Left lobe of liver (tissue), 2 donors: ENCODE results near the gene PRKAG2. TPM values are rescaled to one million over a fixed set of nuclear protein-coding genes. Genes with fewer than 3 reads are reported as not detected.
"Not testable (repeated sequence)": the region's sequence is repeated elsewhere in the genome, so short reads cannot be mapped to it uniquely, and the experiment has no call there.

Experiments used
- ATAC-seq: fragments of 200-7000 bp; cut with Tn5 transposase; one replicate; pipeline ENCODE4 v1.9.1; 2020; ENCODE audit warnings: mild to moderate bottlenecking, moderate library complexity
- DNase-seq: peaks from one replicate; pipeline ENCODE4 v3.0.0-alpha.2; 2020; ENCODE audit warnings: low spot score
- total RNA-seq: library from RNA; stranded (reverse); gene quantifications from one replicate; pipeline ENCODE4 v1.2.1, GENCODE V29; 2021
- donor health status: DM: no; HTN: no; CAD: no; lungs with moderate emphysema.
- donor health status: DM: no; HTN: yes; CAD: no.

PRKAG2 gene
- total RNA-seq, 1 donor from 2014 or later, result 43.4 TPM

DNA sequence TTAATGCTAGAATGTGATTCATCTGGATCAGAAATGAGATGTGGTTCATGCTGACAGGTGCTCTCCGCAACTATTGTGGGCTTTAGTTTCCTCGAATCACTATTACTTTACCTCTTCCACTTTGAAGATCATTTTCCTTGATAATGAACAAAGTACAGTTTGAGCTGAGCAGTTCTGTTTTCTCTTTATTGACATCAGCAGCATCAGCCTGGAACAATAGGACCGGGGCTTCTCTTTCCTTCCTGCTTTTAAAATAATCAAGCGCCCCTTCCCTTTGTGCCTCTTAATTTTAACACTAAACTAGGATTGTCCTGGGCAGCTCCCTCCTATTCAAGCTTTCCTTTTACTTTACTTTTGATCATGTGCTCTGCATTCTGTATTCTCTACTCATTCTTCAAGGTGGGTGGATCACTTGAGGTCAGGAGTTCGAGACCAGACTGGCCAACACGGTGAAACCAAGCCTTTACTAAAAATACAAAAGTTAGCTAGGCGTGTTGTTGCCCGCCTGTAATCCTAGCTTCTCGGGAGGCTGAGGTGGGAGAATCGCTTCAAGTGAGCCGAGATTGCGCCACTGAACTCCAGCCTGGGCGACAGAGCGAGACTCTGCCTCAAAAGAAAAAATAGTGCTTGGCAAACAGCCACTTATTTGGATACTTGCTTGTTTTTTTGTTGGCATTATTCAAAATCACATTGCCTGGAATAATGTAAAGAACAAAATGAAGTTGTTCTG is 290.2 kb downstream of the PRKAG2 start:
- no peak for ATAC-seq
- DNase-seq, result no peak

DNA sequence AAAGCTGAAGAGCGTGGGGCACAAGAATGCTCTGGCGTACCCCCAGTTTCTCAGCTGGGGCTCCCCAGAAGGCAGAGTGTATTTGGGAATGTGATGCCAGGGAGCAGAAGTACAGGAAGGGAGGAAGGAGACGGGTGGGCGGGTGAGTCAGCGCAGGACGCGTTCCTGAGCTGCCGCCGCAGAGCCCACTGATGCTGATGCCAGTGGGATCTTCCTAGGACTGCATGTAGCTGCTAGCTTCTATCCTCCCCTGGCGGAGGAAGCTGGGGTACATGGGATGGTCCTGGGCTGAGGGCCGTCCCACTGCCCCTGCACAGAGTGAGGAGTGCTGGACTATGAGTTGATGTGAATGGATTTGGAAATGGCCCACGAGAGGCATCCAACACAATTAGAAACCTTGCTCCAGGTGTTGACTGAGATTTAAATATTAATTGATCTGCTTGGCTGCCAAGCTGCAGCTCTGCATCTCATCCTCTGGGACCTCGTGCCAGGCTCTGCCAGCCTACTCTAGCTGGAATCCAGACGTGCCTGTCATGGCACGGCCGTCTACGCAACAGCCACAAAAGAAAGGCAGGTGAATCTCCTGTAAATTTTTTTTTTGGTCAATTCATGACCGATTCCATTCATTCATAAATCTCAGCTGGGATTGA is 291.0 kb downstream of the PRKAG2 start:
- no peak for ATAC-seq
- no peak for DNase-seq

DNA sequence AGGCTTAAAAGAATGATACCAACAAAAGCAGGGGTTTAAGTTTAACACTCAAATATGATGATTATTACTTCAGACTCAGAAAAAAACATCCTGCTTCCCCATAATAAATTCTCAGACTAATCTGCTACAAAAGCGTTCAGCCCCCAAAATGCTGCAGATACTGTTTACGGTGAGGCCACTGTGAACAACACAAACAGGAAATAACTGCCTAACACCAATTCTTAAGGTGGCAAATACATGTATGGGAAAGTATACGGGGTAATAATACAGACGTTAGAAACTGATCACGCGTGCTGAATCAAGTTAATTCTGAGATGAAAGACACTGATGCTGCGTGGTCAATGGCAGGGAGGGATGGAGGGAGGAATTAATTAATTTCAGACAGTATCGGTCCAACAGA is 295.2 kb downstream of the PRKAG2 start:
- no peak for DNase-seq
- ATAC-seq, result no peak

DNA sequence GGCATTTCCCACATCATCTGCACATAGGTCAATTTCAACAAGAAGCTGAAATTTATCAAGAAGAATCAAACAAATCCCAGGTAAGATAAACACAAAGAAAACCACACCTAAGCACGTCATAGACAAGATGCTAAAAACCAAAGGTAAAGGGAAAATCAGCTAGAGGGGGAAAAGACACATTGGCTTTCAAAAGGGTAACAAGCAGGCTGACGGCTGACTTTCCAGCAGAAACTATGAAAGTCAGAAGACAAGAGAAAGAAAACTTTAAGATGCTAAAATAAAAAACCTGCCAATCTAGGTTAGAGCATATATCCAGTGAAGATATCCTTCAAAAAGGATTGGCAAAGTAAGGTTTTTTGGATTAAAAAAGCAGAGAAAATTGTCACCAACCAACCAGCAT is 297.3 kb downstream of the PRKAG2 start:
- ATAC-seq (no peak), DNase-seq (no peak)

DNA sequence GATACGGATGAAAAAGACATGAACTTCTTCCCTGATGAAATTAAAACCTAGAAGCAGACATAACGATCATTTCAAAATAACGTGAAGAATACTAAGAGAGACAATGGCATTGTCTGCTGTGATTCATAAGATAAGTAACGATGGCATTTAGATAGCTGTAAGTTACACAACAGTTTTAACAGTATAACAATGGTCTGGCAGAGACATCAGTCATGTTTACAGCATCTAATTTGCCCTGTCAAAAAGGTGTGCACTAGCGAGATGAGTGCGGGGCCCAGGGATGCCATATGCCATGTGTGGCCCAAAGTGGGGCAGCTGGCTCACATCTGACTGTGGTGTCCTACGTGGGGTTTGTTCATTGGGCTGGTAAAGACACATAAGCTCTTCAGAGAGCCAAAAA is 301.5 kb downstream of the PRKAG2 start:
- no peak for ATAC-seq

DNA sequence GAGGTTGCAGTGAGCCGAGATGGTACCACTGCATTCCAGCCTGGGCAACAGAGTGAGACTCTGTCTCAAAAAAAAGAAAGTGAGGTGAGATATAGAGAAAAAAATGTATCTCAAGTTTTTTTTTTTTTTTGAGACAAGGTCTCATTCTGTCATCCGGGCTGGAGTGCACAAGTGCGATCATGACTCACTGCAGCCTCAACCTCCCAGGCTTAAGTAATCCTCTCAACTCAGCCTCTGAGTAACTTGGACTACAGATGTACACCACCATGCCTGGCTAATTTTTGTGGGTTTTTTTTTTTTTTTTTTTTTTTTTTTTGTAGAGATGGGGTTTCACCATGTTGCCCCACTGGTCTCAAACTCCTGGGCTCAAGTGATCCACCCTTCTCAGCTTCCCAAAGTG is 303.9 kb downstream of the PRKAG2 start:
- not testable (repeated sequence) for ATAC-seq, DNase-seq

More for the DNA sequence above, 301.5 kb downstream of the PRKAG2 start:
- DNase-seq, result no peak

DNA sequence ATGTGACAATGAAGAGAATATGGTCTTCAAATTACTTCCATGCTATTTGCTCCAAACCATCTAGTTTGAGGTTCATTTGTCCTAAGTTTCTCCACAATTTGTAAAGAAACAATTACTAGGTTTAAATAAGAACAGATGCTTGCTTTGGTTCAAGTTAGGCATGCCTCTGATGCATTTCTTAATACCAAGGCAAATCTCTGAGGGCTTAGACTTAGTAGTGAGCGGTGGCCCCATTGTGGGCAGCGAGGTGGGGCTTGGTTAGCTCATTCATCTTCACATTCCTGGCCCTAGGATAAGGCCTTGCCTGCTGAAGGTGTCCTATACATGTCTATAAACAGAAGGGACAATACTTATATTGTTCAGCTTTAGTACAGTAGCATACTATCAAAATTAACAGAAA is 304.8 kb downstream of the PRKAG2 start:
- ATAC-seq (no peak), DNase-seq (no peak)

DNA sequence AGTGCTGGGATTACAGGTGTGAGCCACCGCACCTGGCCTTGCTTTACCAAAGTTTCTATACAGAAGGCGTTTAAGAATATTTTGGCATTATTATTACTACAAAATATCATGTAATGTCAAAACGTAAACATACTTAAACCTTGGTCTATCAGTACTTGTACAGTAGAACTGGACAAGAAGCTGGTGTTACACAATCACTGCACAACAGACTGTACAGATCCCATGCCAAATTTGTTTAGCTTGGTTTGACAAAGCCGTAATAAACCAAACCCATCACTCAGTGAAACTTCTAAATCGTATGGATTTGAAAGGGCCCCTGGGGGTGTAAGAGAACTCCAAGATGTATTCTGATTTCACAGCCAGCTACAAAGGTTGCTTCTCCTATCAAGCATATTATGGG is 305.4 kb downstream of the PRKAG2 start:
- ATAC-seq, result peak; percentile 29

DNA sequence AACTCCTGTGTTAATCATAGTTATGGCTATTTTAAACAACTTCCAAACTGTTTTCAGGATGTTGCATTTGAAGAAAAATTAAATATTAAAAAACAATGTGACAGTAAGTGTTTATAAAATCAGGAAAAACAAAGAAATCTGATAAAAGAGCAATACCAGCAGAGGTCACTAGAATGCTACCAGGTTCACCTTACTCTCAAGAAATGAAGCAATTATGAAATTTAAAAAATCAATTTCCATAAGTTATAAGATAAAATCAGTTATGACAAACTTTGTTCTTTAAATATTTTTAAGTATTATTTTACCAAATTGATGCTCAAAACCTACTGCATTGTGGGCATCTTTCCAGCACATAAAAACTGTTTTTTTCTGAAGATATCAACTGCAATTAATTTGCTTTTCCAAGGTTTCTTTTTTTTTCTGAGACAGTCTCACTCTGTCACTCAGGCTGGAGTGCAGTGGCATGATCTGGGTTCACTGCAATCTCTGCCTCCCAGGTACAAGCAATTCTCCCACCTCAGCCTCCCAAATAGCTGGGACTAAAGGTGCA is 306.5 kb downstream of the PRKAG2 start:
- ATAC-seq, result no peak

More for the DNA sequence above, 305.4 kb downstream of the PRKAG2 start:
- DNase-seq, result no peak

DNA sequence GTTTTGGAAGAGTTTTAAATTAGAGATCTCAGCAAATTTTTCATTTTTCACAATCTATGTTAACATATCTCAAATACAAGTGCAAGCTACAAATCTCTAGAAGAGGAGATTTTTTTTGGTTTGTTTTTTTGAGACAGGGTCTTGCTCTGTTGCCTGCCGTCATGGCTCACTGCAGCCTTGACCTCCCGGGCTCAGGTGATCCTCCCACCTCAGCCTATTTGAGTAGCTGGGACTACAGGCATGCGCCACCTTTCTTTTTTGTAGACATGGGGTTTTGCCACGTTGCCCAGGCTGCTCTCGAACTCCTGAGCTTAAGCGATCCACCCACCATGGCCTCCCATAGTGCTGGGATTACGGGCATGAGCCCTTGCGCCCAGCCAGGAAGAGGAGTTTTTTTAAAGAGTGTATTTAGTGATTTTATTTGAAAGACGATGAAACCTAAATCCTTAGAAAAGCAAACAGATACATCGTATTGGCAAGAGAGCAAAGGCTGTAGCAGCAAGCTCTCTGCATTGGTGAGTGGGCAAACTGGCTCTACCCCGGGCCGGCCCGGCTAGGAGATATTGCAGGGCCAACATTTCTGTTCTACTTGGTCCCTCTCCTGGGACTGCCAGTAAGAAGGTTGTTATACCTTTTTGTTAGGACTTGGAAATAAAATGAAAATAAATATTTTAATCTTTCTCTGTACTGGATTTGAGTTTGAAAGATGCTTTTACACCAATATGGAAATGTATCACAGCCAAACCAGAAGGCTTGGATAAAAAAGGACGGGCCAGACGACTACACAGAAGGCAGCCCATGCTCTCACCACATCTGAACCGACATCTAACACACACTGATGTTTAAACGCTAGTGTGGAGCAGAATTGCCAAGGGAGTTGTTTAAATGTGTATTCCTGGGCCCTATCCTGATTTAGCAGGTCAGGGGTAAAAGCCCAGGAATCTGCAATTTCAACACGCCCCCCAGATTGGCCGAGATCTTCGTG is 307.7 kb downstream of the PRKAG2 start:
- no peak for ATAC-seq
- no peak for DNase-seq

More for the DNA sequence above, 306.5 kb downstream of the PRKAG2 start:
- no peak for DNase-seq

DNA sequence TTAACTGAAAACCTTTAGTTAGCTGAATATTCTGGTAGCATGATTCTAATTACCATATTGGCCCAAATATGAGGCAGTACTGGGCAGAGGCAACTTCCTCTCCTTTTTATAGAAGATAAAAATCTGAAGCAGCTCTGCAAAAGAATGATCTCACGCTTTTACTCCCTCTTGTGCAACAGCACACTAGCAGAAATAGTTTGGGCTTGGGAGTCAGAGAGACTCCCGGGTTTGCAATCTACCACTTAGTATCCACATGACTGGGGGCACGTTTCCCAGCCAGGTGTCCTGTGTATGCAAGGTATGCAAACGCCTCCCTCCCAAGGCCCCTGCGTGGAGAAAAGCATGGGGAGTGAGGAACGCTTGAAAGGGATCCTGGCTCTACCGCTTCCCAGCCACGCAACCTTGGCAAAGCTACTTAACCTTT is 310.0 kb downstream of the PRKAG2 start:
- ATAC-seq, result peak; percentile 31
- no peak for DNase-seq

DNA sequence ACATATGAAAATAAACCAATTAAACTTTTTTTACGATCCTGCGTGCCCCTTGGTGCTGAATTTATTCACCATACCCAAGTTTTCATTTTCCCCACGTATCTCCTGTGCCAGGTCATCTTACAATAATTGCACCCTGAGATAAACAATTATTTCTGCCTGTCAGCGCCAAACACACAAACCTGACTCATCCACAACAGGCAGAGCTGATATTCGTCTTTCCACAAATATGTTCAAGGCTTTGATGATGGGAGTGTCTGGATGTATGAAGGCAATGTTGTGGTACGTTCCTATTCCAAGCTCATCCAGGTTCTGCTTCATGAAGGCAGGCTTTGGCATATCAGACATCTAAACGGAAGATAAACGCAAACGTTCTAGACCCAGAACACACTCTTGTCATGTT is 311.4 kb downstream of the PRKAG2 start:
- DNase-seq (no peak), ATAC-seq (no peak)

DNA sequence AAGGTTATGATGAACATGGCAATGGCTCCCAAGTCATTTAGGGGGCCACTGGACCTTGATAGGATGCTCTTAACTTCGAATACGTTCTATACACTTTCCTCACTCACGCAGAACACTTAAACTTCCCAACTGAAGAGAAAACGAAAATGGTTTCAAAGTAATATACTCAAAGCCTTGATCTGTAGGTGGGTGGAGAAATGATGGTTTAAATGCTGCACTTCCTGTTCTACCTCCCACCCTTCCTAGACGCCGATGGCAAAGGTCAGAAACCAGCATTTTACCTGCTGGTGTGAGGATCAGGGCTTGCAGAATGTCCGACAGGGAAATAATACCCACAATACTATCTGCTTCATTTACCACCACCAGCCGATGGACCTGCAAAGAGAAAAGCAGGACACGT is 316.7 kb downstream of the PRKAG2 start:
- DNase-seq (no peak), ATAC-seq (no peak)

DNA sequence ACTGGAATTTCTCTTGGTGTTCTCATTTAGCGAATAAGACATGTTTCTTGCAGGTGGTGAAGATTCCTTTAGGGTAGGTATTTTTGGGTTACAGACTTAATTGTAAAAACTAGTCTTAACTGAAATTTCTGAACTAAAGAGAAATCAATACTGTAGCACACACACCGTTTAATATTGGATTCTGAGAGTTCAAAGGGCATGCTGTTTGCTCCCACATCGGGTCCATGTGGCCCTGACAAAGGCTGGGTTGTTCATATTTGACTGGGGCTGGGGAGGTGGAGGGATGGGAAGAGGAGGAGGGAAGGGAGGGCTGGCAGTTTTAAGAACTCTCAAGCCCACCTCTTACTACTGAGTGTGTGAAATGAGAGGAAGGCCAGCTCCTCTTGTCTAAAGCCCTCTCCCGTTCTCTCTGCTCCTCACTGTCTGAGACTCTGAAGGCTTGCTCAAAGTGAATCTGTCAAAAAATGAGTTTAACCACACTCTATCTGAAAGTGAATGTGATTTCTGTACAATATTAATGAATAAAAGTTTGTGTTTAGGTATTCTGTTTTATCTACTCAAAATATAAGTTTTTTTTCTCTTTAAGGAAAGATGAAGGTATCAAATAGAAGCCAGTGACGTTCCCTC is 317.2 kb downstream of the PRKAG2 start:
- ATAC-seq (peak; percentile 94), DNase-seq (no peak)

DNA sequence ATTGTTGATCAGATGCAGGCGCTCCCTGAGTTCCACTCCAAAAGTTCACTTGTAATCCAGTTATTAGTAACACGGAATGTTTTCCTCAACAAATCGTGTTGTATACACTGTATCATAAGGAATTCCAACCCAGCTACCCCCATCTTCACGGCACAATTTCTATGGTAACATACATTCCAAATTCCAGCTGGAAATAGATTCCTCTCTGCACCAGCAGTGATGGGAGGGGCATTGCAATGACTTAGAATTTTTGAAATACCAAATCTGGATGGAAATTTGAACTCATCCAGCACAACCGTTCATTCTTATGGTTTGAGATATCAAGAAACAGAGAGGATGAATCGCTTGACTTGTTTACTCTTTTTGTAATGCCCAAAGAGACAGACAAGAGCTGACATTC is 318.3 kb downstream of the PRKAG2 start:
- DNase-seq (no peak), ATAC-seq (no peak)

DNA sequence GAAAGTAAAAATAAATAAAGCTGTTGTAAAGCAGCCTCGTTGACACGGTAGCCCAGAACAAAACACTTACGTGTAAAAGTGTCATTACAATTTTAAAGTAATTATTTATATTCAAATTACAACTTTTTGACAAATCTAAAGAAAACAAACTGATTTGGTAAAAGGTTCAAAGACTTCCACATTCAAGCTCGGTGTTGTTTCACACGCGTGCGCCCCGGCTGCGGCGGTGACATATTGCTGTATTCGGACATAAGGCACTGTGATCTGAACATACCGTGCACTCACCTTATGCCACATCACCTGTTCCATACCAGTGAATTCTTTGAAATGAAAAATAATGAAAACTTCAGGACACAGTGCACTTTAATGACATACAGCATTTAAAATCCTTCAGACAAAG is 320.3 kb downstream of the PRKAG2 start:
- DNase-seq, result no peak
- no peak for ATAC-seq

DNA sequence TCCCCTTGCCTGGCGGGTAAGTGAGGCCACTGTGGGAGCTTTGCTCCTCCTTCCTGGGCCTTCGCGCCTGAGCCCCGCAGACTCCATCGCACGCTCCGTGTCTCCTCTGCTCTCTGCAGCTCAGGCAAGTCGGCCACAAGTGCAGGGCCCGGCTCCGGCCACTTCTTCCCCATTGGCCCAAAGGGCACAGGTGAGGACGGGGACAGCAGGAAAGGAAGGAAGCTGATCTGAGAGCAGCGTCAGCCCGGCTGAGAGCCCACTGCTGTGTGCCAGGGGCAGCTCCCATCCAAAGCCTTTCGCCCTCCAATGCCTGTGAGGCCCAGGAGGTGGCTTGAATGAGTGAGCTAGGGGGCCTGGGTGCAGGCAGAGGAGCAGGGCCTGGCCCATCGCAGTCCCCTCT is 323.6 kb downstream of the PRKAG2 start:
- DNase-seq (no peak), ATAC-seq (peak; percentile 12)

DNA sequence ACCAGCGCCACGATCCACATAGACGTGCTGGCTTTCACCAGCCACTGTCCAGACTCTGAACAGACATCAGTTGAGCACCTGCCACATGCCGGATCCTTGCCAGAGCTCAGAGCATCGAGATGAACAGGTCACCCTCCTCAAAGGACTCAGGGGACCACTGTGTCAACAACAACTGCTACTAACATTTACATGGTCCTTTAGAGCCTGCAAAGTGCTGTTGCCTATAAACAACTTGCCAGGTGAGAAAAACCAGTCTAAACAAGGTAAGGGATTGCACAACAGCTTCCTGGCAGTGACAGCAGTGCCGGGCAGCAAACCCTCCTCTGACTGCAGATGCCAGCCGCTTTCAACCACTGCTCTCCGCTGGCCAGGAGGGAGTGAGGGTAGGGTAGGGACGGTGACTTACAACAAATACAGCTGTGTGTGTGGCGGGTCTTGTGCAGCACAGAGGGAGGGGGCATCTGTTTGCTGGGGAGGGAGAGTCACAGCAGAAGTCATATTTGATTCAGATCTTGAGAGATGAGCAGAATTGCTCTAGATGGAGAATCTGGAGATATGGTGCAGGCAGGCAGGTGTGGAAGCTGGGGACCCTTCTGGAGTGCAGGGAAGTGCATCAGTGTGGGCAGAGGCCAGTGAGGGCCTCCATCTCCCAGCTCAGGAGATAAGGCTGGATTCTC is 324.4 kb downstream of the PRKAG2 start:
- peak; percentile 83 for DNase-seq
- ATAC-seq, result peak; percentile 93

DNA sequence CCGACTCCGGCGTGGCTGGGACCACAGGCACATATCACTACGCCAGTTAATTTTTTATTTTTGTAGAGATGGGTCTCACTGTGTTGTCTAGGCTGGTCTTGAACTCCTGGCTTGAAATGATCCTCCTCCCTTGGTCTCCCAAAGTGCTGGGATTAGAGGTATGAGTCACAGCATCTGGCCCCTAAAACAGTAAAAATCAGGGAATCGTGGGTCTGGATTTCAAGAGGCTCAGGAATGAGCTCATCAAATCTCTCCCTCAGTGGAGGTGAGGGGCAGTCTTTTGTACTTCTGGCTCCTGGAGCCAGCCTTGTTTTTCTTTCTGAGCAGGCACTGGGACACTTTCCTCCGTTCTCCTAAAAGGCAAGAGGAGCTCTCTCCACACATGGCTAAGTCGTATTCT is 325.1 kb downstream of the PRKAG2 start:
- ATAC-seq (no peak), DNase-seq (no peak)

DNA sequence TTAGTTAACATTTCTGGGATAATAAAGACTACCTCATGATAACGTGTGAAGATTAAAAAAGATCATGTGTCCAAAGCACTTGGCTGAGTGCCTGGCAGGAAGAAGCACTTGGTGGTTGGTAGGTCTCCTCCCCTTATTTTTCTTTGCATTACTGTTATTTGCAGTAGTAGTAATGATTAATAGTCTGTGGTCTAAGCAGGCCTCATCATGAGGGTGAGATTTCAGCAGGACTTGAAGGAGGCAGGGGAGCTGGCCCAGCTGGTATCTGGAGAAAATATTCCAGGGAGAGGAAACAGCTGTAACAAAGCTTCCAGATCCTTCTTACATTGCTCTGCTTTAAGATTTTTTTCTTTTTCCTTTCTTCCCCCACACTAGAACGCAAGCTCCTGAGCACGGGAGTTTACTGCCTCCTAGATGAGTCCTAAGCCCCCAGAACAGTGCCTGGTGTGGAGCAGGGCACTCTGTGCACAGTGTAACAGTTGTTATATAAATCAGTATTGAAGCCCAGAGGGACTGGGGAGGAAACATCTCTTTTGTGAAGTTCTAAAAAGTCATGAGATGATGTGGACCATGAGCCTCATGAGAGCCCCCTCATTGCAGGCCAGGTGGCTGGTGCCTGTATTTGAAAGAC is 326.1 kb downstream of the PRKAG2 start:
- ATAC-seq (no peak), DNase-seq (no peak)
